Mucosa of rectum (tissue), 2 donors: ENCODE measurements around the gene LUC7L2.

Source experiments
- H3K27ac ChIP-seq, 2 donors: one replicate each; pipeline ENCODE4 v1.7.0; 2013; ENCODE audit warnings: inconsistent platforms in 2 of 2, low read depth in 2 of 2, low read length in 2 of 2
- H3K27me3 ChIP-seq, 2 donors: one replicate each; pipeline ENCODE4 v1.7.0; 2013; ENCODE audit warnings: low read length in 2 of 2; ENCODE audit not compliant: control insufficient read depth in 2 of 2, insufficient read depth in 2 of 2
- H3K36me3 ChIP-seq, 2 donors: one replicate each; pipeline ENCODE4 v1.7.0; 2013; ENCODE audit warnings: low read length in 2 of 2; ENCODE audit not compliant: control insufficient read depth in 2 of 2, insufficient read depth in 2 of 2
- H3K4me1 ChIP-seq, 2 donors: one replicate each; pipeline ENCODE4 v1.7.0; 2013; ENCODE audit warnings: low read length in 2 of 2, mild to moderate bottlenecking in 1 of 2; ENCODE audit not compliant: control insufficient read depth in 2 of 2, insufficient read depth in 2 of 2
- H3K4me3 ChIP-seq, 2 donors: one replicate each; pipeline ENCODE4 v1.7.0; 2013; ENCODE audit warnings: low read length in 2 of 2
- H3K9ac ChIP-seq, 2 donors: one replicate each; pipeline ENCODE4 v1.7.0; 2013; ENCODE audit warnings: low read length in 2 of 2, low read depth in 1 of 2, mild to moderate bottlenecking in 1 of 2
- H3K9me3 ChIP-seq, 2 donors: one replicate each; pipeline ENCODE4 v1.7.0; 2013; ENCODE audit warnings: low read length in 2 of 2; ENCODE audit not compliant: control insufficient read depth in 2 of 2
- donor health status: healthy.
- donor health status: Normal muscosa, but diverticular disease.

The LUC7L2 gene

DNA sequence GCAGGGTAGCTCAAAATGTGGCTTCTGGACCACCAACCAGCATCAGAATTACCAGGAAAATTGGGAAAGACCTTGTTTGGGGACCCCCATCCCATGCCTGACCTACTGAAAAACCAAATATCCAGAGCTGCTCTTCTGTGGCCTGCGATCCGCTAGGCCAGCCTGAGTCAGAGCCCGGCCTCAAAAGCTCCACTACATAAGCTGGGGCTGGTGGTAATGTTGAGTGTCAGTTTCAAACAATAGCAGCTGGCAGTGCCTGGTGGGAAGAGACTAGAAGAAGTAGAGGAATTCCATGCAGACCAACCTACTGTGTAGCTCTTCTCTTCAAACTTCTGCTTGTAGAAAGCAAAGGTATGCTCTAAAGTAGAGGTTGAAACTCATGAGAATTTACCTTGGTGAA lies 71.8 kb downstream of the LUC7L2 start:
- H3K36me3 ChIP-seq: no peaks in the 10 kb centered on the region
- no peak overlapping the region for H3K27ac ChIP-seq
- no peak overlapping the region for H3K4me3 ChIP-seq
- H3K4me1 ChIP-seq: no peaks in the 10 kb centered on the region
- H3K9ac ChIP-seq: no peak overlapping the region
- no peaks in the 10 kb centered on the region for H3K9me3 ChIP-seq
- H3K27me3 ChIP-seq: no peaks in the 10 kb centered on the region

DNA sequence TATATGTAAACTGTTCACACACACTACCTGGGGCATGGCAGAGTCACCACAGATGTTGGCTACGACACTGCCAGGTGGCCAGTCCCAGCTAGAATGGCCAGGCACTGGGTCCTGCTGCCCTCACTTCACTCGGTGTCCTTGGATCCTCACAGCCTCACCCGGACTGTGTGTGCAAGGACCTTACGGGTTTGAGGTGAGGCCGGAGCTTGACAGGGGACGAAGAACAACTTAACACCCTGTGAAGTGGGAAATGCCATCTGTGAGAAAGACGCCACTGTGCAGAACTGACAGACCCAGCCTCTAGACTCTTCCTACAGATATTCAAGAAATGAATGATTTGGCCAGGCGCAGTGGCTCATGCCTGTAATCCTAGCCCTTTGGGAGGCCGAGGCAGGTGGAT lies 77.1 kb downstream of the LUC7L2 start:
- Histone ChIP-seq H3K9me3 (no peaks in the 10 kb centered on the region), H3K36me3 (no peaks in the 10 kb centered on the region), H3K4me1 (no peaks in the 10 kb centered on the region), H3K27ac (no peak overlapping the region), H3K27me3 (no peaks in the 10 kb centered on the region), H3K9ac (no peak overlapping the region), H3K4me3 (no peak overlapping the region)

DNA sequence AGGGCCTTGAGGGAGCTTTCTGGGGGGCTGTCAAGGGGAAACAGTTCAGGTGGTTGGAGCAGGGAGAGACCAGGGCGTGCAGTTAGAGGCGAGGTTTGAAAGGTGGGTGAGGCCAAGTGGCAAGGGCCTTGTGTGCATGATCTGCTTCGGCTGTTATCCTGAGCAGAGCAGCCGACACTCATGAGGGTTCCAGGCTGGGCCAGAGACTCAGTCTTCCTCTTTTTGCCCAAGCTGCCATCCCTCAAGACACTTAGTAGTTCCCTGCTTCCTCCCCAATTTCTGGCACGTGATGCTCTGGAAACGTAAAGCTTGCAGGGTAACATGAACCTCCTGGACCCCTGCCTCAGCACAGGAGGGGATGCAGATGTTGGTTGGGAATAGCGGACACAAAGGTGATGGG lies 79.7 kb downstream of the LUC7L2 start:
- no peak overlapping the region for H3K27ac ChIP-seq

DNA sequence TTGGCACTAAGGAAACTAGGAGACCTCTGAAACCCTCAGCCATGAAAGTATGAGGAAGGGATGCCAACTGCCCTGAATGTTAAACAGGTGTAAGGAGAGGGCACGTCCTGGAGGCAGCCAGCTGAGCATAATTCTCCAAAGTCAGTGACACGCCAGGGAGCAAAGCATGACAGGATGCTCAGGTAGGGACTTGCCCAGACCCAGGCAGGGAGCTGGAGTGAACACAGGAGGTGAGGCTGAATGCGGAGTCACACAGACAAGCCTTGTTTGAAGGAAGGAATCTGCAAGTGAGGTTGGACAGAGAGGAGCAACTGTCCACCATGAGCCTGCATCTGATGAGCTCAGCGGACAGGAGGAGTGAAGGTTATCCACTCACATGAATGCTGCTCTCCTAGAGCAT lies 82.3 kb downstream of the LUC7L2 start:
- H3K9me3 ChIP-seq: no peaks in the 10 kb centered on the region
- H3K4me3 ChIP-seq: no peak overlapping the region
- H3K27me3 ChIP-seq: no peaks in the 10 kb centered on the region
- no peaks in the 10 kb centered on the region for H3K4me1 ChIP-seq
- no peak overlapping the region for H3K9ac ChIP-seq
- H3K27ac ChIP-seq: no peak overlapping the region
- H3K36me3 ChIP-seq: no peaks in the 10 kb centered on the region

More for the DNA sequence above, 79.7 kb downstream of the LUC7L2 start:
- no peaks in the 10 kb centered on the region for H3K4me1 ChIP-seq
- no peak overlapping the region for H3K4me3 ChIP-seq
- H3K9me3 ChIP-seq: no peaks in the 10 kb centered on the region
- no peak overlapping the region for H3K9ac ChIP-seq
- no peaks in the 10 kb centered on the region for H3K36me3 ChIP-seq
- no peaks in the 10 kb centered on the region for H3K27me3 ChIP-seq

DNA sequence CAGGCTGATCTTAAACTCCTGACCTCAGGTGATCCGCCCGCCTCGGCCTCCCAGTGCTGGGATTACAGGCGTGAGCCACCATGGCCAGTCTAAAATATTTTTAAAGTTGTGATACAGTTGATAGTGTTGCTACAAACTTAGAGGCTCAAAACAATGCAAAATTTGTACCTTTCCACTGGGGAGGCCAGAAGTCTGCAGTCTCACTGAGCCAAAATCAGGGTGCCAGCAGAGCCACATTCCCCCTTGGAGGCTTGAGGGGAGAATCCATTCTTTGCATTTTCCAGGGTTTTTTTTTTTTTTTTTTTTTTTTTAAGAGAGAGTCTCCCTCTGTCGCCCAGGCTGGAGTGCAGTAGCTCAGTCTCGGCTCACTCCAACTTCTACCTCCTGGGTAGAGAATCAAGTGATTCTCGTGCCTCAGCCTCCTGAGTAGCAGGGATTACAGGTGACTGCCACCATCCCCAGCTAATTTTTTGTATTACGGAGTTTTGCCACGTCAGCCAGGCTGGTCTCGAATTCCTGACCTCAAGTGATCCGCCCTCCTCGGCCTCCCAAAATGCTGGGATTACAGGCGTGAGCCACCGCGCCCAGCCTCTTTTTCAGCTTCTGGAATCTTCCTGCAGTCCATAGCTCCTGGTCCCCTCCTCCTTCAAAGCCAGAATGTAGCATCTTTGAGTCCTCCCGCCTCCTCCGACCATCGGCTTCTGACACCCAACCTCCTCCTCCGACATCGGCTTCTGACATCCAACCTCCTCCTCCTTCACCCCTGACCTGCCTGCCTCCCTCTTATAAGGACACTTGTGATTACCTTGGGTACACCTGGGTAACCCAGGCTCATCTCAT lies 86.6 kb downstream of the LUC7L2 start:
- H3K36me3 ChIP-seq: no peaks in the 10 kb centered on the region
- no peak overlapping the region for H3K4me3 ChIP-seq
- H3K27ac ChIP-seq: no peak overlapping the region
- no peaks in the 10 kb centered on the region for H3K9me3 ChIP-seq
- H3K27me3 ChIP-seq: no peaks in the 10 kb centered on the region
- no peaks in the 10 kb centered on the region for H3K4me1 ChIP-seq
- no peak overlapping the region for H3K9ac ChIP-seq

DNA sequence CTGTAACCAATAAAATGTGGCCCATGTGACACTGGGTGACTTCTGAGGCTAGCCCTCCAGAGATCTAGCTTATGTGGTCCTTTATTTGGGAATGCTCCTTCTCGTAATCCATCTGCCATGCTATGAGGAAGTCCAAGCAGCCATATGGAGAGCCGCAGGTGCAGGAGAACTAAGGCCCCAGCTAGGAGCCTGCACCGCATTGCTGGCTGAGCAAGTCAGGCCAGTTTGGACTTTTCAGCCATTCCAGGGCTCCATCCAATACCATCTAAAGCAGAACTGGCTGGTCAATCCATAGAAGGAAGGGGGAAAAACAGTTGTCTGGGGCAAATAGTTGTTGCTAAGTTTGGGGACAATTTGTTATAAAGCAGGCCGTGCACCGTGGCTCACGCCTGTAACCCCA lies 91.2 kb downstream of the LUC7L2 start:
- Histone ChIP-seq H3K9ac (no peak overlapping the region), H3K27me3 (no peaks in the 10 kb centered on the region), H3K27ac (no peak overlapping the region), H3K9me3 (no peaks in the 10 kb centered on the region), H3K4me1 (no peaks in the 10 kb centered on the region), H3K4me3 (no peak overlapping the region), H3K36me3 (no peaks in the 10 kb centered on the region)

DNA sequence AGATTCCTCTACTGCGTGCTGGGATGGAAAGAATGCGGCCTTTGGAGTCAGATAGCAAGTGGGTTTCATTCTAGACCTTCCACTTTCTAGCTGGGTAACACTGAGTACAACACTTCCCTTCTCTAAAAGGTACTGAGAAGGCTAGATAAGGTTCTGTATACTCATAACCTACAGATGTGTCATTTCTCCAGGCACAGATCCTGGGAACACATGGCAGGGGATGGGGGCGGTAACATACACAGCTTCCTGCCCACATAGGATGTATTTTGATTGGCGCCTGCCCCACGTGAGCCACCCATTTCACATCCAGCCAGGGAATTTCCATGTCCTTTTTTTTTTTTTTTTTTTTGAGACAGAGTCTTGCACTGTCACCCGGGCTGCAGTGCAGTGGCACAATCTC lies 91.9 kb downstream of the LUC7L2 start:
- Histone ChIP-seq H3K36me3 (no peaks in the 10 kb centered on the region), H3K9me3 (no peaks in the 10 kb centered on the region), H3K4me3 (no peak overlapping the region)

DNA sequence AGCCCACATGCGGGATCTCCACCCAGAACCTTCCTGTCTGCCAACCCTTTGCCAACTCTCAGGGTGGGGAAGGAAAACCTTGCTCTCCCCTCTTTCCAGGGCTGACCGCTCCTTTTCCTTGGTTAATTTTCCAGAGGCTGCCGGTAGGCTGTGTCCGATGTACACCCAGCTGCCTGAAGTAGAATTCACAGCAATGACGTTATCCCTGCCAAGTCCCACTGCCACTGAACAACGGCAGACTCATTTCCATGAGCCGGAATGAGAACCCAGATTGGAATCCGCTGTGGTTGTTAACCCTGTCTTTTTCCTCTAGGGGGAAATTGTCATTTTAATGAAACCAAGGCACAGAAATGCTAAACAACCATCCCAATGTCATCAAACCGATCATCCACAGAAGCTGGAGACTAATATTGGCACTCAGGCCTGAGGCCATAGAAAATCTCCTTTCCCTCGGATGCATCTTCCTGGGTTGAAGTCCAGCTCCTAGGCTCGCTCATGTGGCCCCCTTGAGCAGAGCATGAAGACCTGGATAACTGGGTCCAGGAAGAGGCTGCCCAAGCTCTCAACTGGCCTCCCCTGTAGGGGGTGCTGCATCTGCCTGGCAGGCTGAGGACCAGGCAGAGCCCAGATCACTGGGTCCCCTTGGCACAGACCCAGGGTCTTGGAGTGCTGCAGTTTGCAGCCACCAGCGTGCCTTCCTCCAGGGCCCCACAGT lies 93.4 kb downstream of the LUC7L2 start:
- Histone ChIP-seq H3K9me3 (no peaks in the 10 kb centered on the region), H3K9ac (no peak overlapping the region), H3K36me3 (no peaks in the 10 kb centered on the region), H3K27me3 (no peaks in the 10 kb centered on the region), H3K27ac (no peak overlapping the region), H3K4me1 (no peaks in the 10 kb centered on the region), H3K4me3 (no peak overlapping the region)

More for the DNA sequence above, 91.9 kb downstream of the LUC7L2 start:
- Histone ChIP-seq H3K27ac (no peak overlapping the region), H3K9ac (no peak overlapping the region), H3K4me1 (no peaks in the 10 kb centered on the region), H3K27me3 (no peaks in the 10 kb centered on the region)

DNA sequence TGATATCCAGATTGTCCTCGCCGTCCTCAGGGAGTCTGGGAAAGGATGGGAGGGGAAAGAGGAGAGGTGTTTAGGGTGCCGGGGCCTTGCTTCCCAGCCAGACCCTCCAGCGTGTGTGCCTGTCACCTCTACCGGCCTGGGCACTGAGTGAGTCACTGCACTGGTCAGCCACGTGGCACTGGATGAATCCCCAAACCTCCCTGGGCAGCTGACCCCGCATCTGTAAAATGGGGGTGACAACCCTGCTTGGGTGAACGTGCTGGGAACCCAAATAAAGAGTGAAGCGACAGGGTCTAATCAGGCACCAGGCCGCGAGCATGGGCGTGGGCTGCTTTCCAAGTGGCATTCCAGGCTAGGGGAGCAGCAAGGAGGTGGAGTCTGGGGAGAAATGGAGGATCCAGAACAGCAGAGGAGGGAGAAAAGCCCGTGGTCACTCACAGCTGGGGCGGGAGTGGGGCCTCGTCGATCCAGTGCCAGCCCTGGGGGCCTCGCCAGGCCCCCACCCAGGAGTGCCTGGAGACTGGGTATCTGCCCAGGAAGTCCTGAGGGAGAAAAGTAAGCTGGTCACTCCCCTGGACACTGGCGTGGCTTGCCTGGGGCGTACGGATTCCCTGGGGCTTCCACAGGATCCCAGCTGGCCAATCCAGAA lies 94.1 kb downstream of the LUC7L2 start:
- Histone ChIP-seq H3K27me3 (no peaks in the 10 kb centered on the region), H3K27ac (no peak overlapping the region), H3K9me3 (no peaks in the 10 kb centered on the region), H3K4me1 (no peaks in the 10 kb centered on the region), H3K4me3 (no peak overlapping the region), H3K36me3 (no peaks in the 10 kb centered on the region), H3K9ac (no peak overlapping the region)

DNA sequence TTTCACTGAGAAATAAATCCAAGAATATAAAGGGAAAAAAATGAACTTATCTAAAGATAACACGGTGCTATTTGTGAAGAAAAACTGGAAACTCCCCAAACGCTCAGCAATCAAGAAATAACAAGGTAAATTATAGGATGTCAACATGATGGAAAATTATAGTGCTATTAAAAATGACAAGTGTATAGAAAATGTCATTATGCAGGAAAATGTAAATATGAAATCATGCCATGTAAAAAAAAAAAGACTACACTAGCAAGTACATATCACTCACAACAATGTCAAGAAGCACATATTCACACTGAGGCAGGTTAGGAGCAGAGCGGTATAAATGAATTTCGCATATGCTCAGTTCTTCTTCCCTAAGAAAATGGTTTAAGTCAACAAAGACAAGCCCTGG lies 96.1 kb downstream of the LUC7L2 start:
- Histone ChIP-seq H3K36me3 (no peaks in the 10 kb centered on the region), H3K4me3 (no peak overlapping the region), H3K9me3 (no peaks in the 10 kb centered on the region), H3K27me3 (no peaks in the 10 kb centered on the region), H3K4me1 (no peaks in the 10 kb centered on the region), H3K9ac (no peak overlapping the region), H3K27ac (no peak overlapping the region)
